Kidney (tissue), 14 donors: ENCODE data around the gene AGR2. TPM values are rescaled to one million over a fixed set of nuclear protein-coding genes. Genes with fewer than 3 reads are reported as not detected.
A peak's percentile ranks its signal among the peaks of the same experiment; 100 is the strongest.

Experiments
- DNase-seq, 5 donors: peaks; one replicate each; pipeline ENCODE4 v3.0.0-alpha.2; 2013 to 2020
- FAIRE-seq: peaks from 2 replicates; lab custom pipeline; 2012; peaks lifted over from hg19 to GRCh38; lab: Jason Lieb, UNC
- H3K27ac ChIP-seq, 2 donors: one replicate each; pipeline ENCODE4 v1.7.0; 2013; ENCODE audit warnings: low read depth in 2 of 2, low read length in 2 of 2, inconsistent platforms in 1 of 2
- H3K27me3 ChIP-seq: one replicate; pipeline ENCODE4 v1.7.1; 2013; ENCODE audit warnings: low read length, inconsistent platforms; ENCODE audit not compliant: control insufficient read depth, insufficient read depth
- H3K36me3 ChIP-seq, 3 donors: one replicate each; pipeline versions ENCODE4 v1.7.0 to v1.7.1; 2013; ENCODE audit warnings: low read length in 3 of 3, control low read depth in 1 of 3, inconsistent platforms in 1 of 3; ENCODE audit not compliant: insufficient read depth in 3 of 3, control insufficient read depth in 2 of 3
- H3K4me1 ChIP-seq, 3 donors: one replicate each; pipeline versions ENCODE4 v1.7.0 to v1.7.1; 2013; ENCODE audit warnings: low read length in 3 of 3, inconsistent platforms in 1 of 3, low read depth in 1 of 3; ENCODE audit not compliant: control insufficient read depth in 2 of 3, insufficient read depth in 2 of 3
- H3K4me3 ChIP-seq, 3 donors: one replicate each; pipeline versions ENCODE4 v1.7.0 to v1.8.1; 2013; ENCODE audit warnings: low read length in 3 of 3, control low read depth in 1 of 3, inconsistent platforms in 1 of 3
- H3K9ac ChIP-seq, 3 donors: one replicate each; pipeline versions ENCODE4 v1.7.0 to v1.7.1; 2013; ENCODE audit warnings: low read length in 3 of 3, control low read depth in 1 of 3, inconsistent platforms in 1 of 3
- H3K9me3 ChIP-seq, 3 donors: one replicate each; pipeline versions ENCODE4 v1.7.0 to v1.7.1; 2013; ENCODE audit warnings: low read length in 3 of 3, control low read depth in 1 of 3, inconsistent platforms in 1 of 3; ENCODE audit not compliant: control insufficient read depth in 2 of 3, insufficient read depth in 1 of 3
- CTCF ChIP-seq: IDR thresholded peaks from 3 replicates; pipeline ENCODE4 v1.5.1; 2012; ENCODE audit warnings: mild to moderate bottlenecking, moderate library complexity, borderline replicate concordance; ENCODE audit not compliant: insufficient read depth; ENCODE audit errors: extremely low read depth
- intact Hi-C: fragments of 100-400 bp; cut with DNase I; formaldehyde crosslinking; loops from one replicate; pipeline ENCODE4 v1.11.1; 2022
- polyA plus RNA-seq: library from polyadenylated mRNA; stranded (reverse); fragments of 350-450 nt; fragmentation: Illumina TruSeq; extraction: RNeasy Lipid Tissue Mini Kit (QIAGEN cat#74804); gene quantifications from one replicate; pipeline ENCODE4 v1.2.3, GENCODE V29; 2014; ENCODE audit warnings: low read depth, low replicate concordance; ENCODE audit not compliant: insufficient read depth
- total RNA-seq: library from RNA; stranded (reverse); fragmentation: NEBNext Ultra II Directional; extraction: Animal tissue kit (Norgen Biotek cat#: 25700); gene quantifications from one replicate; pipeline ENCODE4 v1.2.1, GENCODE V29; 2021
- donor health status: control.
- donor health status: control.
- donor health status: control.
- donor health status: control.
- donor health status: control.
- donor health status: DM: yes; HTN: yes; CAD: no.
- donor health status: Normal renal cell carcinoma (clear cell type).

Gene AGR2
- total and polyA plus RNA-seq, 2 donors from 2014 or later: 15.1 to 164 TPM

DNA sequence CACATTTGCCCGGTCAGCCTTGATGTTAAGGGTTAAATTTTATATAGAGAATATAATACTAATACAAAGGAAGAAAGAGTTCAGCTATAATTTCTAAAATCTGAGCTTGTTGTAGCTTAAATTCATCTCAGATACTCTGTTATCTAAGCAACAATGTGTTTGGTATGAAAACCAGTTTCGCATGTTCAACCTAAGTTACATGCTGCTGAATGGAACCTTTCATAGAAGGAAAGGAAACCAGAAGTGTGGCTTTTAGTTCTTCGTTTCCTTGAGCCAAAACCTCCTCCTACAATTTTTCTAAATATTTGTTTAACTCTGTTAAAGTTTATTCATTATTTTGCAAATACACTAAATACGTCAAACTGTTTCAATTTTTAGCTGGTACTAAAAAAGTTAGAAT lies 18.5 kb downstream of the AGR2 start:
- Histone ChIP-seq H3K4me3 (no peak overlapping the region), H3K27ac (no peak overlapping the region), H3K9ac (no peak overlapping the region), H3K4me1 (no peaks in the 10 kb centered on the region), H3K9me3 (no peaks in the 10 kb centered on the region), H3K27me3 (no peaks in the 10 kb centered on the region), H3K36me3 (no peaks in the 10 kb centered on the region)
- no peak for FAIRE-seq
- intact Hi-C loops: no loop called here
- peak in 1 of 5 donors; percentile 9 for DNase-seq
- TF ChIP-seq CTCF: no peak

DNA sequence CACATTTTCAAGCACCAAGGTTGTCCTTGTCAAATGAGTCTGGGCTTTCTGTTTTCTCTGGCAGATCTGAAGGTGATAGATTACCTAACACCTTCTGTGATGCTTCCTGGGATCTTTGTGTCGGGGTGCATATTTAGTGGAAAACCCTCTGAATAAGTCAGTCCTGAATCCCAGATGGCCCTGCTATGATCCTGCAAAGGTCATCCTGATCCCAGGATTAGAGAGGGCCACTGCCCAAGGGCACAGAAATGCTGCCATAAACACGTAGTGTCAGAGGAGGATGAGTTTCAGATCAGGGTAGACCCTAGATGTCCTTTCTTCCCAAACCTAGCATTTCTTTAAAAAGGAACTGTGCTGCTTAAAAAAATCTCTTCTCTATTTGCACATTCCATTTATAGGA lies 19.0 kb downstream of the AGR2 start:
- no peaks in the 10 kb centered on the region for H3K27me3 ChIP-seq
- no peak for DNase-seq
- no peak overlapping the region for H3K9ac ChIP-seq
- H3K36me3 ChIP-seq: no peaks in the 10 kb centered on the region
- FAIRE-seq: no peak
- intact Hi-C loops: no loop called here
- no peak for TF ChIP-seq CTCF
- no peak overlapping the region for H3K27ac ChIP-seq
- no peaks in the 10 kb centered on the region for H3K4me1 ChIP-seq
- no peaks in the 10 kb centered on the region for H3K9me3 ChIP-seq
- H3K4me3 ChIP-seq: no peak overlapping the region

DNA sequence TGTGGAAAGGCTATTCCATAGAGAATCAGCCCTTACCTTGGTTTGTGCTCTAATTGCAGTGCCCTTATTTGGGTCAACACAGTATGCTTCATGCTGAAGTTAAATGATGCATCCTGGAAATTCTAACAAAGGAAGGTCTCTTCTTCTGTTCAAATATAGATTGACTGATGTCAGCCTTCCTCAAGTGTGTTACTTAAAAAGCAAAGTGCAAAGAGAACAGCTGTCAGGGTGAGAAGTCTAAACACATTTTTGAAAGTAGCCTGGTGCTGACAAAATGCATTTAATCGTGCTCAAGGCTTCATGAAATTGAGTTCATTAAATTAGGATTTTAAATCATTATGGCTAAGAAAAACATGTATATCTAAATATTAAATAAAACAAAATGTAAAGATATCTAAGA lies 19.5 kb downstream of the AGR2 start:
- no peak overlapping the region for H3K27ac ChIP-seq
- no peaks in the 10 kb centered on the region for H3K27me3 ChIP-seq
- no peak overlapping the region for H3K9ac ChIP-seq
- no peak for TF ChIP-seq CTCF
- no peak overlapping the region for H3K4me3 ChIP-seq
- no peak for FAIRE-seq
- intact Hi-C loops: no loop called here
- H3K4me1 ChIP-seq: no peaks in the 10 kb centered on the region
- no peak for DNase-seq
- no peaks in the 10 kb centered on the region for H3K9me3 ChIP-seq
- H3K36me3 ChIP-seq: no peaks in the 10 kb centered on the region

GRCh38 chr7:16780596-16780995 lies 24.2 kb downstream of the AGR2 start:
- no peak overlapping the region for H3K27ac ChIP-seq
- no peaks in the 10 kb centered on the region for H3K36me3 ChIP-seq
- H3K9me3 ChIP-seq: no peaks in the 10 kb centered on the region
- no peak for TF ChIP-seq CTCF
- no peak for DNase-seq
- H3K27me3 ChIP-seq: no peaks in the 10 kb centered on the region
- H3K4me1 ChIP-seq: no peaks in the 10 kb centered on the region
- no peak overlapping the region for H3K4me3 ChIP-seq
- no peak for FAIRE-seq
- intact Hi-C loops: no loop called here
- no peak overlapping the region for H3K9ac ChIP-seq
